ENCODE results near the gene ABCF1. TPM values are rescaled to one million over a fixed set of nuclear protein-coding genes. Genes with fewer than 3 reads are reported as not detected.
"Not testable (repeated sequence)": the region's sequence is repeated elsewhere in the genome, so short reads cannot be mapped to it uniquely, and the experiment has no call there.

ABCF1 gene
- 24.4 TPM for total RNA-seq

GRCh38 chr6:30571075-30571761 is at the start of gene ABCF1:
Gene ABCF1 (plus strand): TSS chr6:30571442. CDS start chr6:30571488, 46 bp downstream.
- DNase-seq (ENCODE audit: low spot score) (peak; percentile 99), ATAC-seq (peak; percentile 98)

GRCh38 chr6:30521952-30522351 is 49.3 kb upstream of the ABCF1 start:
- not testable (repeated sequence) for ATAC-seq; DNase-seq (ENCODE audit: low spot score)

- not testable (repeated sequence) for DNase-seq (ENCODE audit: low spot score); ATAC-seq
These were observed 44.8 kb upstream of the ABCF1 start for GRCh38 chr6:30526444-30526843.

- ATAC-seq; DNase-seq (ENCODE audit: low spot score): not testable (repeated sequence)
These were observed 41.8 kb upstream of the ABCF1 start for GRCh38 chr6:30529349-30529875.

GRCh38 chr6:30530014-30530413 is 41.2 kb upstream of the ABCF1 start:
- ATAC-seq (no peak), DNase-seq (ENCODE audit: low spot score) (no peak)

- ATAC-seq (peak; percentile 80), DNase-seq (ENCODE audit: low spot score) (no peak)
These were observed 37.6 kb upstream of the ABCF1 start for GRCh38 chr6:30533460-30534294.

GRCh38 chr6:30537931-30538330 is 33.3 kb upstream of the ABCF1 start:
- no peak for ATAC-seq
- no peak for DNase-seq (ENCODE audit: low spot score)

GRCh38 chr6:30541515-30542403 is 29.5 kb upstream of the ABCF1 start:
- DNase-seq (ENCODE audit: low spot score), result peak; percentile 78
- peak; percentile 94 for ATAC-seq

- no peak for ATAC-seq
These were observed 28.9 kb upstream of the ABCF1 start for GRCh38 chr6:30542404-30542725.

GRCh38 chr6:30542915-30543314 is 28.3 kb upstream of the ABCF1 start:
- DNase-seq (ENCODE audit: low spot score), result no peak
- no peak for ATAC-seq

More at GRCh38 chr6:30542404-30542725, 28.9 kb upstream of the ABCF1 start:
- no peak for DNase-seq (ENCODE audit: low spot score)

GRCh38 chr6:30543821-30544220 is 27.4 kb upstream of the ABCF1 start:
- ATAC-seq, result no peak
- no peak for DNase-seq (ENCODE audit: low spot score)

GRCh38 chr6:30544666-30545272 is 26.5 kb upstream of the ABCF1 start:
- DNase-seq (ENCODE audit: low spot score) (no peak), ATAC-seq (peak; percentile 81)

- DNase-seq (ENCODE audit: low spot score) (no peak), ATAC-seq (no peak)
These were observed 23.8 kb upstream of the ABCF1 start for GRCh38 chr6:30547454-30547853.

GRCh38 chr6:30548375-30548774 is 22.9 kb upstream of the ABCF1 start:
- DNase-seq (ENCODE audit: low spot score) (no peak), ATAC-seq (no peak)

- ATAC-seq, result no peak
These were observed 16.8 kb upstream of the ABCF1 start for GRCh38 chr6:30554404-30554803.

GRCh38 chr6:30554962-30555815 is 16.1 kb upstream of the ABCF1 start:
- ATAC-seq (no peak), DNase-seq (ENCODE audit: low spot score) (peak; percentile 59)

More at GRCh38 chr6:30554404-30554803, 16.8 kb upstream of the ABCF1 start:
- no peak for DNase-seq (ENCODE audit: low spot score)

- ATAC-seq (no peak), DNase-seq (ENCODE audit: low spot score) (no peak)
These were observed 15.5 kb upstream of the ABCF1 start for GRCh38 chr6:30555816-30556065.

- ATAC-seq, result peak; percentile 92
- DNase-seq (ENCODE audit: low spot score), result peak; percentile 98
These were observed 15.0 kb upstream of the ABCF1 start, which contains the start of gene GNL1 for GRCh38 chr6:30556066-30556905. Gene GNL1 (minus strand): TSS chr6:30556489. CDS start chr6:30556203, 286 bp downstream.

Data from left lobe of liver (tissue), 2 donors.